CD8-positive, alpha-beta memory T cell (primary cell): ENCODE data around the gene RMP24.

Experiments
- CTCF ChIA-PET: fragments of 350-600 bp; sonication (Branson Sonifier 250); formaldehyde crosslinking; loops from one replicate; lab custom pipeline; 2021; ENCODE audit warnings: antibody characterized with exemption; lab: Charles Lee
- POLR2A ChIA-PET: fragments of 350-600 bp; sonication (Branson Sonifier 250); formaldehyde crosslinking; loops from one replicate; lab custom pipeline; 2021; ENCODE audit warnings: antibody characterized with exemption; lab: Charles Lee
- DNase-seq, 5 donors: peaks; one replicate each; pipeline versions ENCODE4 v3.0.0 to v3.0.0-alpha.2; 2020 to 2022; ENCODE audit warnings: mixed read lengths in 1 of 5
- H3K27ac ChIP-seq: one replicate; pipeline ENCODE4 v1.7.0; 2013; ENCODE audit warnings: low read depth, mild to moderate bottlenecking, low read length, moderate library complexity
- H3K27me3 ChIP-seq: 2 replicates; pipeline ENCODE4 v1.7.0; 2013; ENCODE audit warnings: low read length, mild to moderate bottlenecking; ENCODE audit not compliant: insufficient read depth, poor library complexity, severe bottlenecking
- H3K36me3 ChIP-seq: 2 replicates; pipeline ENCODE4 v1.7.0; 2013; ENCODE audit warnings: mild to moderate bottlenecking, low read length, moderate library complexity; ENCODE audit not compliant: insufficient read depth
- H3K4me1 ChIP-seq: 2 replicates; pipeline ENCODE4 v1.7.0; 2013; ENCODE audit warnings: mild to moderate bottlenecking, low read length, moderate library complexity; ENCODE audit not compliant: insufficient read depth
- H3K4me3 ChIP-seq: 2 replicates; pipeline ENCODE4 v1.7.0; 2013; ENCODE audit warnings: mild to moderate bottlenecking, low read length
- H3K9me3 ChIP-seq: 2 replicates; pipeline ENCODE4 v1.7.0; 2013; ENCODE audit warnings: mild to moderate bottlenecking, low read length
- H3K27ac Mint-ChIP-seq, 8 donors: one replicate each; pipeline ENCODE4 v1.8.0; 2020 to 2021; ENCODE audit warnings: mixed read lengths in 8 of 8, mild to moderate bottlenecking in 6 of 8, inconsistent platforms in 3 of 8, moderate library complexity in 3 of 8
- H3K27me3 Mint-ChIP-seq, 2 donors: one replicate each; pipeline ENCODE4 v1.8.0; 2020 to 2021; ENCODE audit warnings: mixed read lengths in 2 of 2, mild to moderate bottlenecking in 1 of 2, moderate library complexity in 1 of 2
- H3K36me3 Mint-ChIP-seq, 3 donors: one replicate each; pipeline ENCODE4 v1.8.0; 2020 to 2021; ENCODE audit warnings: mixed read lengths in 3 of 3, inconsistent platforms in 1 of 3, mild to moderate bottlenecking in 1 of 3
- H3K4me1 Mint-ChIP-seq, 3 donors: one replicate each; pipeline ENCODE4 v1.8.0; 2020 to 2021; ENCODE audit warnings: mixed read lengths in 3 of 3, inconsistent platforms in 1 of 3, mild to moderate bottlenecking in 1 of 3
- H3K4me3 Mint-ChIP-seq, 7 donors: one replicate each; pipeline ENCODE4 v1.8.0; 2020 to 2021; ENCODE audit warnings: mixed read lengths in 7 of 7, mild to moderate bottlenecking in 6 of 7, moderate library complexity in 4 of 7, inconsistent platforms in 2 of 7
- H3K9me3 Mint-ChIP-seq, 5 donors: one replicate each; pipeline ENCODE4 v1.8.0; 2020 to 2022; ENCODE audit warnings: mixed read lengths in 5 of 5, mild to moderate bottlenecking in 3 of 5, moderate library complexity in 2 of 5, inconsistent platforms in 1 of 5

RMP24 gene

DNA sequence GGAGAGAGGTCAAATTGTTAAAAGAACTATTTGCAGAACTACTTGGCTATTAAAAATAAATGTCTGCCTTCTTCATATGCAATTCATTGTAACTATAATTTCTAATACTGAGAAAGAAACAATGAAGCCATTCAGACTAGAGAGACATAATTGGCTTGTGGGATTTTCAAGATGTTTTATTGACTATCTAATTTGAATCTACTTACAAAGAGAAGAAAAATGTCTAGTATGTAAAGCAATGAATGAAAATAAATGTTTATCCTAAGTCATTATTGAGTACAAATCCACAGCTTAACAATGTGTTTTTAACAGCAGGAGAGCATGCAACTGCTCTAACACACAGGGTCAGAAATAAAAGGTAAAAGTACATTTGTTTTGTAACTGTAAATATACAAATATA, 19.2 kb downstream of the RMP24 start:
- Histone ChIP-seq H3K4me1 (no peaks in the 10 kb centered on the region), H3K9me3 (no peaks in the 10 kb centered on the region), H3K4me3 (no peak overlapping the region), H3K27ac (no peak overlapping the region), H3K27me3 (no peaks in the 10 kb centered on the region), H3K36me3 (peaks cover 4% of the 10 kb centered on the region)
- Mint-ChIP-seq H3K36me3 (peaks cover 2 to 41% (median 3%) of the 10 kb centered on the region in 3 donors), H3K4me3 (no peak overlapping the region), H3K27me3 (no peaks in the 10 kb centered on the region), H3K27ac (no peak overlapping the region), H3K9me3 (no peaks in the 10 kb centered on the region), H3K4me1 (no peaks in the 10 kb centered on the region)
- no peak for DNase-seq
- ChIA-PET POLR2A (no interaction called here), CTCF (no interaction called here)

DNA sequence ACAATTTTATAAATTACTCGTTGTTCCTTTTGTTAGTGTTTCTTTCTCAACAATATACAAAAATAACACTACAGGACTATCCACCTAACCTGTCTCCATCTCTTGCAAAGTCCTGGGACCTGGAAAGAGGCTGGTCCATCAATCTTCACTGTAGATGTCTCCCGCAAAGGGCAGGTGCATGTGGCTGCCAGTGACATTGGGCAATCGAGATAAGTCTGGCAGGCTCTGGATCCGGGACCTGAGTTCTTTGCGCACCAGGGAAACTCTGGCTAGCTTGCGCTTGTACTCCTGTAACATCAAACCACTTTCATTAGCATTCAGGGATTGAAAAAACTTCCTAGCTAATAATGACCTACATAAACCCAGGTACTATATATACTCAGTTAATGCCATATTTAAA, 20.5 kb downstream of the RMP24 start:
- no peak overlapping the region for H3K27ac ChIP-seq
- Mint-ChIP-seq H3K4me1 (no peaks in the 10 kb centered on the region), H3K27ac (no peak overlapping the region), H3K36me3 (peaks cover 0 to 32% (median 2%) of the 10 kb centered on the region in 3 donors), H3K4me3 (no peak overlapping the region), H3K9me3 (no peaks in the 10 kb centered on the region), H3K27me3 (no peaks in the 10 kb centered on the region)
- H3K4me3 ChIP-seq: no peak overlapping the region
- H3K4me1 ChIP-seq: no peaks in the 10 kb centered on the region
- CTCF ChIA-PET: interaction anchor here (1.5 kb wide), 1 partner anchor 12 kb away, joined by 3 read pairs; no protein-coding TSS in a partner anchor
- H3K36me3 ChIP-seq: peaks cover 4% of the 10 kb centered on the region
- POLR2A ChIA-PET: no interaction called here
- no peaks in the 10 kb centered on the region for H3K9me3 ChIP-seq
- no peaks in the 10 kb centered on the region for H3K27me3 ChIP-seq
- no peak for DNase-seq

DNA sequence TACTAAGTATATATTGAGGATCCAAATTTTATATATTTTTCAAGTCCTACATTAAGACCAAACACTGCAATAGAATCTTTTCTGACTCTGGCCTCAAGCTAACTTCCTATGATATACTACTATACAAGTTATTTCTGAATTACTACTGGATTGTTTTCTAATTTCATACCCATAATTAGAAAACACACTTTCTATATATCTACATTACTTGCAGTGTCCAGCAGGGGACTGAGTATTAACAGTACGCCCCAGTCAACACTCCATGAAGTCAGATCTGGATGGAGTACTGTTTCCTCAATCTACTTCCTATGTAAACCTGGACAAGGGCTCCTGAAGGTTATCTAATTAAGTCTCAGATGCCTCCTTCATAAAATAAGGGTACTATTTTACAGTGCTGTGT, 26.5 kb downstream of the RMP24 start:
- ChIA-PET POLR2A (no interaction called here), CTCF (no interaction called here)
- Histone ChIP-seq H3K36me3 (no peaks in the 10 kb centered on the region), H3K27ac (no peak overlapping the region), H3K4me3 (no peak overlapping the region), H3K27me3 (no peaks in the 10 kb centered on the region), H3K9me3 (no peaks in the 10 kb centered on the region), H3K4me1 (no peaks in the 10 kb centered on the region)
- H3K27me3 Mint-ChIP-seq: peaks cover 0 to 1% of the 10 kb centered on the region in 2 donors
- H3K4me1 Mint-ChIP-seq: no peaks in the 10 kb centered on the region
- H3K36me3 Mint-ChIP-seq: no peaks in the 10 kb centered on the region
- DNase-seq: no peak
- H3K27ac Mint-ChIP-seq: peak overlapping the region in 1 of 8 donors; percentile 19
- no peak overlapping the region for H3K4me3 Mint-ChIP-seq
- H3K9me3 Mint-ChIP-seq: no peaks in the 10 kb centered on the region

DNA sequence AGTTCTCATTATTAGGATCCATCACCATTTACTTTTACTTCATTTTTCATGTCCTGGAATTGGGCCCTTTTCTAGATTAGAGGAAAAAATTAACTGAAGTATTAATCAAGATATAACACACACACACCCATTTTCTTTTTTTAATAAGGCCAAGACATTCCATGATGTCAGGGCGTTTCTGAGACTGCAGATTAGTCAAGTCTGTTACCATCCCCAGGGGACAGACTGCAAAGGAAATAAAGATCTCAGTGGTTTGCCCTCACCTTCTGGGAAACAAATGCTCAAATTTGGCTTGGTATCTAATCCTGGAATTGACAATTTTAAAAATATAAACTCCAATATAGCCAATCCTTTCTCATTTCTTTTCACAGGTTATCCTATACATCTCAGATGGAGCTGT, 27.4 kb downstream of the RMP24 start:
- ChIA-PET POLR2A (no interaction called here), CTCF (no interaction called here)

DNA sequence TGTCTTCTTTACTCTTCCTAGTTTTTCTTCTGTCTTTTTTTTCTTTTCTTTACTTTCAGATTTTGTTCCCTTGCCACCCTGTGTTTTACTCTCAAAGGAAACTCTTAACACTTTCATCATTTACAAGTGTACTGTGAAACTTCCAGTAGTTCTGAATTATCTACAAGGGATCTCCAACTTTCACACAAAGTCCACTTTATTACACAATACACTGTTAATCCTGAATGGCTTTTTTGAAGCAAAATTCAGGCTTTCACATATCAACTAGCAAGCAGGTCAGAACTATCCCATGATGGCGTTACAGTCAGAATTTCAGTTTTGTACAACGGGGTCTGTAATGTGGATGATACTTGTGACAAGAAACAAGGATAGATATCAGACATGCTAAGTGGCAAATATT, 34.5 kb downstream of the RMP24 start:
- H3K4me3 ChIP-seq: no peak overlapping the region
- no peaks in the 10 kb centered on the region for H3K27me3 ChIP-seq
- ChIA-PET CTCF (interaction anchor here (2.1 kb wide), 1 partner anchor 11 kb away, joined by 11 read pairs; no protein-coding TSS in a partner anchor), POLR2A (no interaction called here)
- H3K27ac ChIP-seq: no peak overlapping the region
- Mint-ChIP-seq H3K36me3 (no peaks in the 10 kb centered on the region), H3K4me3 (no peak overlapping the region), H3K9me3 (no peaks in the 10 kb centered on the region), H3K27me3 (peaks cover 0 to 1% of the 10 kb centered on the region in 2 donors), H3K4me1 (no peaks in the 10 kb centered on the region), H3K27ac (no peak overlapping the region)
- H3K36me3 ChIP-seq: no peaks in the 10 kb centered on the region
- H3K9me3 ChIP-seq: no peaks in the 10 kb centered on the region
- no peak for DNase-seq
- no peaks in the 10 kb centered on the region for H3K4me1 ChIP-seq

More for the DNA sequence above, 27.4 kb downstream of the RMP24 start:
- no peak overlapping the region for H3K27ac ChIP-seq
- no peak for DNase-seq
- no peaks in the 10 kb centered on the region for H3K36me3 ChIP-seq
- no peaks in the 10 kb centered on the region for H3K4me1 ChIP-seq
- H3K9me3 ChIP-seq: no peaks in the 10 kb centered on the region
- H3K4me1 Mint-ChIP-seq: no peaks in the 10 kb centered on the region
- no peaks in the 10 kb centered on the region for H3K9me3 Mint-ChIP-seq
- no peak overlapping the region for H3K4me3 Mint-ChIP-seq
- H3K36me3 Mint-ChIP-seq: no peaks in the 10 kb centered on the region
- H3K4me3 ChIP-seq: no peak overlapping the region
- H3K27me3 ChIP-seq: no peaks in the 10 kb centered on the region
- H3K27me3 Mint-ChIP-seq: peaks cover 0 to 1% of the 10 kb centered on the region in 2 donors
- H3K27ac Mint-ChIP-seq: no peak overlapping the region

DNA sequence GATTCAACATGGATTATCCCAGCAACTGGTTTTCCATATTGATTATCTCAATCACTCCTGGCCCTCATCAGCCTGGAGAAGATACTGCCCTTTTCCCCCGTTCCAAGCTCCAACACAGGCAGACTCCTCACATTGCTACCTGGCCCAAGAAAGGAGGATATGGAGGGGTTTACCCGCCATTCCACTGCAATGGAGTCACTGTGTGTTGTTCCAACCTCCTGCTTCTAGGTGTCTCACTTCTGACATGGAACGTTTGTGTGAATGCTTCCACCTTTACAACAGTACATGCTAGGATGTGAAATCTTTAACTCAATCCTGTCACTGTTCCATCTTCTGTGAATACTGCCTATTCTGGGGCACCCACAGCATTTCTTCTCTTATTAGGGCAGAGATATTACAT, 36.7 kb downstream of the RMP24 start:
- no peak overlapping the region for H3K4me3 Mint-ChIP-seq
- no peaks in the 10 kb centered on the region for H3K27me3 ChIP-seq
- no peaks in the 10 kb centered on the region for H3K4me1 Mint-ChIP-seq
- no peak for DNase-seq
- ChIA-PET POLR2A (no interaction called here), CTCF (no interaction called here)
- H3K4me3 ChIP-seq: no peak overlapping the region
- no peaks in the 10 kb centered on the region for H3K4me1 ChIP-seq
- peaks cover 0 to 2% (median 0%) of the 10 kb centered on the region in 3 donors for H3K36me3 Mint-ChIP-seq
- H3K27ac ChIP-seq: no peak overlapping the region
- H3K36me3 ChIP-seq: no peaks in the 10 kb centered on the region
- H3K27me3 Mint-ChIP-seq: no peaks in the 10 kb centered on the region
- no peaks in the 10 kb centered on the region for H3K9me3 Mint-ChIP-seq
- H3K27ac Mint-ChIP-seq: no peak overlapping the region
- H3K9me3 ChIP-seq: no peaks in the 10 kb centered on the region

DNA sequence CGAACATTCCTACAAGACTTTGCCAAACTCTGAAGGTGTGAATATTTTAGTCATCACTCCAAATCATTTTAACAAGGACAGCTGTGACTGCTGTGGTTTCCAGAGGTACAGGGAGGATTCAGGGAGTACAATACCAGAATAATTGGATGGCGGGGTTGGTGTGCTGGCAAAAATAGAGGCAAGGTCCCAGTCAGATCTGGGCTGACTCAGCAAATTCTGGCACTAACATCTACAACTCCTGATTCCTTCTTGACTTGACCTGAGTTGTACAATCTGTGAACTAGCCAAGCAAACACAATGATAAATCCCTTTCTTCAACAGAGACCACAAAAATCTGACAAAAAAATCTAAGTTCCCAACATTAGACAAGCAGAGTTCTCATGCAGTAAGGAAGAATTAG, 40.4 kb downstream of the RMP24 start:
- H3K27ac Mint-ChIP-seq: peak overlapping the region in 1 of 8 donors; percentile 42
- H3K4me1 Mint-ChIP-seq: peaks cover 0 to 5% (median 4%) of the 10 kb centered on the region in 3 donors
- H3K9me3 ChIP-seq: no peaks in the 10 kb centered on the region
- CTCF ChIA-PET: no interaction called here
- peaks cover 0 to 2% (median 0%) of the 10 kb centered on the region in 3 donors for H3K36me3 Mint-ChIP-seq
- no peak overlapping the region for H3K4me3 Mint-ChIP-seq
- DNase-seq: no peak
- no peaks in the 10 kb centered on the region for H3K36me3 ChIP-seq
- no peak overlapping the region for H3K27ac ChIP-seq
- H3K9me3 Mint-ChIP-seq: no peaks in the 10 kb centered on the region
- H3K4me3 ChIP-seq: no peak overlapping the region
- no peaks in the 10 kb centered on the region for H3K4me1 ChIP-seq
- H3K27me3 Mint-ChIP-seq: no peaks in the 10 kb centered on the region
- POLR2A ChIA-PET: no interaction called here
- H3K27me3 ChIP-seq: no peaks in the 10 kb centered on the region

DNA sequence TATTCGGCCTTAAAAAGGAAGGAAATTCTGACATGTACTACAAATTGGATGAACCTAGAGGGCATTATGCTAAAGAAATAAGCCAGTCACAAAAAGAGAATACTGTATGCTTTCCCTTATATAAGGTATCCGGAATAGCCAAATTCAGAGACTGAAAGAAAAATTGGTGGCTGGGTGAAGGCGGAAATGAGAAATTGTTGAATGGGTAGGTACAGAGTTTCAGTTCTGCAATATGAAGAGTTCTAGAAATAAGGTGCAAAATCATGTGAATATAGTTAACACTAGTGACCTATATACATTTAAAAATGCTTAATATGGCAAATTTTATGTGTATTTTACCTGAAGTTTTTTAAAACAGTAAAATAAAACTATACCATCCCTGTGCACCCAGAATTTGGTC, 43.1 kb downstream of the RMP24 start:
- Histone ChIP-seq H3K36me3 (no peaks in the 10 kb centered on the region), H3K9me3 (no peaks in the 10 kb centered on the region), H3K4me3 (no peak overlapping the region), H3K4me1 (no peaks in the 10 kb centered on the region), H3K27ac (no peak overlapping the region), H3K27me3 (no peaks in the 10 kb centered on the region)
- H3K27ac Mint-ChIP-seq: no peak overlapping the region
- DNase-seq: no peak
- POLR2A ChIA-PET: no interaction called here
- no peaks in the 10 kb centered on the region for H3K9me3 Mint-ChIP-seq
- H3K36me3 Mint-ChIP-seq: peaks cover 0 to 3% (median 0%) of the 10 kb centered on the region in 3 donors
- peaks cover 0 to 5% (median 4%) of the 10 kb centered on the region in 3 donors for H3K4me1 Mint-ChIP-seq
- no peak overlapping the region for H3K4me3 Mint-ChIP-seq
- CTCF ChIA-PET: interaction anchor here (7.0 kb wide), 1 partner anchor 268 kb away, joined by 82 read pairs; no protein-coding TSS in a partner anchor
- no peaks in the 10 kb centered on the region for H3K27me3 Mint-ChIP-seq
